Smooth muscle cell (in vitro differentiated cells): Measurements from ENCODE around the gene NR1I3. TPM values are rescaled to one million over a fixed set of nuclear protein-coding genes. Genes with fewer than 3 reads are reported as not detected.
A peak's percentile ranks its signal among the peaks of the same experiment; 100 is the strongest.

Source experiments
- DNase-seq: peaks from one replicate; lab custom pipeline; 2025; ENCODE audit not compliant: unreplicated experiment; lab: John Stamatoyannopoulos, UW
- H2AFZ ChIP-seq: fragments of 200-600 bp; sonication (generic); 2 replicates; pipeline ENCODE4 v1.6.0; 2016; ENCODE audit warnings: antibody characterized with exemption, low read depth, mild to moderate bottlenecking
- H3F3A ChIP-seq: fragments of 200-600 bp; sonication (generic); 2 replicates; pipeline ENCODE4 v1.6.0; 2017; ENCODE audit warnings: antibody characterized with exemption, low read depth
- H3K27ac ChIP-seq: fragments of 200-600 bp; sonication (generic); 2 replicates; pipeline ENCODE4 v1.5.1; 2016; ENCODE audit warnings: low read depth, mild to moderate bottlenecking
- H3K27me3 ChIP-seq: fragments of 200-600 bp; sonication (generic); 2 replicates; pipeline ENCODE4 v1.6.1; 2016; ENCODE audit warnings: low read depth, mild to moderate bottlenecking
- H3K36me3 ChIP-seq: fragments of 200-600 bp; sonication (generic); 2 replicates; pipeline ENCODE4 v1.5.1; 2016; ENCODE audit warnings: low read depth
- H3K4me1 ChIP-seq: fragments of 200-600 bp; sonication (generic); 2 replicates; pipeline ENCODE4 v1.5.1; 2016; ENCODE audit warnings: low read depth
- H3K4me2 ChIP-seq: fragments of 200-600 bp; sonication (generic); 2 replicates; pipeline ENCODE4 v1.6.0; 2016; ENCODE audit warnings: mild to moderate bottlenecking
- H3K4me3 ChIP-seq: fragments of 200-600 bp; sonication (generic); 2 replicates; pipeline ENCODE4 v1.5.1; 2016; ENCODE audit warnings: mild to moderate bottlenecking
- H3K79me2 ChIP-seq: fragments of 200-600 bp; sonication (generic); 2 replicates; pipeline ENCODE4 v1.6.0; 2016; ENCODE audit warnings: low read depth, mild to moderate bottlenecking
- H3K9ac ChIP-seq: fragments of 200-600 bp; sonication (generic); 2 replicates; pipeline ENCODE4 v1.6.0; 2016; ENCODE audit warnings: low read depth
- H3K9me3 ChIP-seq: fragments of 200-600 bp; sonication (generic); replicated peaks from 2 replicates; pipeline ENCODE4 v1.5.1; 2016; ENCODE audit warnings: low read depth
- H4K20me1 ChIP-seq: fragments of 200-600 bp; sonication (generic); 2 replicates; pipeline ENCODE4 v1.6.0; 2016; ENCODE audit warnings: low read depth
- WGBS: methylation state at CpG from one replicate; pipeline ENCODE4 v1.1.7; 2016; ENCODE audit warnings: low lambda C conversion rate; 5-methylcytosine and 5-hydroxymethylcytosine counted together
- polyA plus RNA-seq: library from polyadenylated mRNA; unstranded; fragments of >200 nt; fragmentation: Nextera tagmentation; extraction: Ambion mirVana; gene quantifications from 2 replicates; pipeline ENCODE4 v1.2.1, GENCODE V29; 2016
- total RNA-seq: library from RNA; depleted of rRNA; stranded (reverse); fragments of >200 nt; gene quantifications from 2 replicates; pipeline ENCODE4 v1.2.3, GENCODE V29; 2014
- TF ChIP-seq, protein P1 (sequence below): fragments of 200-600 bp; sonication (generic); IDR thresholded peaks from 2 replicates; pipeline ENCODE4 v1.5.1; 2017; ENCODE audit warnings: borderline replicate concordance, mild to moderate bottlenecking, antibody characterized with exemption; ENCODE audit not compliant: insufficient read depth, poor library complexity, severe bottlenecking

The NR1I3 gene
- total and polyA plus RNA-seq, 2 experiments from 2014 or later: 0.90 TPM; not detected in 1

DNA sequence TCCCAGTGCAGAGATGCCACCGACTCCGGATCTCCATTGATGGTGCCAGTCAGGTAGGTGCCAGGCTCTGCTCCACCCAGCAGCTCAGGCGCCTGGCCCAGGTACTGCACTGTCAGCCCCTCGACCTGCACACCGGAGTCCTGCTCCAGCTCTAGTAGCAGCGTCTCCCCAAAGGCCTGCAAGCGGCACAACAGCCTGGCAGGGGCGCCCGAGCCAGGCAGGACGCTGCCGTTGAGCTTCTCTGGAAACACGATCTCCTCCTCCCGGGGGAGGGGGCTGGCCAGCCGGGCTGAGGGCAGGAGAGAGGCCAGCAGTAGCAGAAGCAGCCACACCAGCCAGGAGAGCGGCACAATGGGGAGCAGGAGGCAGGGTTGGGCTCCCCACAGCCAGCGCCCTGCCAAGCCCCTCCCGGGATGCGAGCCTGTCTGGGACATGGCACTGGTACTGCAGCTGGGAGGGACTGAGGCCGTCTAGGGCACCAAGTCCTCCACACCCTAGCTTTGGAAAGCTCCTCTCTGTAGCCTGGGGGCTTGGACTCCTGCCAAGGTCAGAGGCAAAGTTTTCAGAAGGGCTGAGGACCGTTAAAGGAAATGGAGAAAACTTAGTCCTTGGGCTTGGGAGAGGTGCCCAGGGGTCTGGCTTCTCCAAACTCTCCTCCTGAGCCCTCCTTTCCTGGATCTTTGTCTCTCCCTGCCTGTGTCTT lies 39.7 kb downstream of the NR1I3 start:
- TF ChIP-seq, protein P1, sequence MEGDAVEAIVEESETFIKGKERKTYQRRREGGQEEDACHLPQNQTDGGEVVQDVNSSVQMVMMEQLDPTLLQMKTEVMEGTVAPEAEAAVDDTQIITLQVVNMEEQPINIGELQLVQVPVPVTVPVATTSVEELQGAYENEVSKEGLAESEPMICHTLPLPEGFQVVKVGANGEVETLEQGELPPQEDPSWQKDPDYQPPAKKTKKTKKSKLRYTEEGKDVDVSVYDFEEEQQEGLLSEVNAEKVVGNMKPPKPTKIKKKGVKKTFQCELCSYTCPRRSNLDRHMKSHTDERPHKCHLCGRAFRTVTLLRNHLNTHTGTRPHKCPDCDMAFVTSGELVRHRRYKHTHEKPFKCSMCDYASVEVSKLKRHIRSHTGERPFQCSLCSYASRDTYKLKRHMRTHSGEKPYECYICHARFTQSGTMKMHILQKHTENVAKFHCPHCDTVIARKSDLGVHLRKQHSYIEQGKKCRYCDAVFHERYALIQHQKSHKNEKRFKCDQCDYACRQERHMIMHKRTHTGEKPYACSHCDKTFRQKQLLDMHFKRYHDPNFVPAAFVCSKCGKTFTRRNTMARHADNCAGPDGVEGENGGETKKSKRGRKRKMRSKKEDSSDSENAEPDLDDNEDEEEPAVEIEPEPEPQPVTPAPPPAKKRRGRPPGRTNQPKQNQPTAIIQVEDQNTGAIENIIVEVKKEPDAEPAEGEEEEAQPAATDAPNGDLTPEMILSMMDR: no peak
- Histone ChIP-seq H4K20me1 (no peaks in the 10 kb centered on the region), H3K9me3 (no peaks in the 10 kb centered on the region), H3K27ac (peak overlapping the region; percentile 98), H3F3A (peaks cover 11% of the 10 kb centered on the region), H2AFZ (no peak overlapping the region), H3K9ac (peak overlapping the region; percentile 14), H3K36me3 (no peaks in the 10 kb centered on the region), H3K79me2 (peaks cover 17% of the 10 kb centered on the region), H3K4me2 (peak overlapping the region; percentile 87), H3K4me3 (peak overlapping the region; percentile 45), H3K27me3 (no peaks in the 10 kb centered on the region), H3K4me1 (peaks cover 54% of the 10 kb centered on the region)
- peak; percentile 60 for DNase-seq
- WGBS: 33% methylated on average over 20 of the region's 20 CpGs

DNA sequence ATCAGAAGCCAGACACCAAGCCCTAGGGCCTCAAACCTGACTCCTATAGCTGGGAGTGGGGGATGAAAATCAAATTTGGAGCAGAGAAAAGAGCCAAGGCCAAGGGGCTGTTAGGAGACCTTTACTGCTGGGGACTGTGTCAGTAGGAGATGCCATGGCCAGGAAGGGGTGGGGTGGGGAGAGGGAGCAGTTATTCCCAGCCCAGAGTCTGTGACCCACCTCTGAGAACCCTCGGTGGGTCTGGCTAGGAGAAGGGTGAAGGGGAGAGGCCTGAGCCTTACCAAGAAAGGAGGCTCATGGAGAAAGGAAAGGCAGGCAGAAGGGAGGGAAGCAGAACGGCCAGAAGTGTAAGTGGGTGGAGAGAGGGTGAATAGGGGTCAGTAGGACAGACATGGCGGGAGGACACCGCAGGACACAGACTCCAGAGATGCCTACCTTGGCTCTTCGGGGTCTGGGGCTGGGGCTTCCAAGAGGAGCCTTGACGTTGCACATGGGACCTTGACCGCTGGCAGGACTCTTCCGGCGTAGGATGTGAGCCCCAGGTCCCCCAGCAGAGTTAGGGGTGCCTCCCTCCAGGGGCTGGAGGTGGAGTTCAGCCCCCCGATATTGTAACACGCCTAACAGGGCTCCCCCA lies 40.3 kb downstream of the NR1I3 start:
- H3F3A ChIP-seq: peaks cover 11% of the 10 kb centered on the region
- 79% methylated on average over 11 of the region's 11 CpGs for WGBS
- H3K4me2 ChIP-seq: peak overlapping the region; percentile 87
- H4K20me1 ChIP-seq: no peaks in the 10 kb centered on the region
- H3K4me1 ChIP-seq: peaks cover 47% of the 10 kb centered on the region
- H3K36me3 ChIP-seq: no peaks in the 10 kb centered on the region
- H3K27ac ChIP-seq: peak overlapping the region; percentile 98
- no peaks in the 10 kb centered on the region for H3K9me3 ChIP-seq
- H3K4me3 ChIP-seq: peak overlapping the region; percentile 45
- peaks cover 10% of the 10 kb centered on the region for H3K79me2 ChIP-seq
- H2AFZ ChIP-seq: peak overlapping the region; percentile 90
- no peaks in the 10 kb centered on the region for H3K27me3 ChIP-seq
- peak overlapping the region; percentile 78 for H3K9ac ChIP-seq
- DNase-seq: no peak
- TF ChIP-seq, protein P1: no peak

DNA sequence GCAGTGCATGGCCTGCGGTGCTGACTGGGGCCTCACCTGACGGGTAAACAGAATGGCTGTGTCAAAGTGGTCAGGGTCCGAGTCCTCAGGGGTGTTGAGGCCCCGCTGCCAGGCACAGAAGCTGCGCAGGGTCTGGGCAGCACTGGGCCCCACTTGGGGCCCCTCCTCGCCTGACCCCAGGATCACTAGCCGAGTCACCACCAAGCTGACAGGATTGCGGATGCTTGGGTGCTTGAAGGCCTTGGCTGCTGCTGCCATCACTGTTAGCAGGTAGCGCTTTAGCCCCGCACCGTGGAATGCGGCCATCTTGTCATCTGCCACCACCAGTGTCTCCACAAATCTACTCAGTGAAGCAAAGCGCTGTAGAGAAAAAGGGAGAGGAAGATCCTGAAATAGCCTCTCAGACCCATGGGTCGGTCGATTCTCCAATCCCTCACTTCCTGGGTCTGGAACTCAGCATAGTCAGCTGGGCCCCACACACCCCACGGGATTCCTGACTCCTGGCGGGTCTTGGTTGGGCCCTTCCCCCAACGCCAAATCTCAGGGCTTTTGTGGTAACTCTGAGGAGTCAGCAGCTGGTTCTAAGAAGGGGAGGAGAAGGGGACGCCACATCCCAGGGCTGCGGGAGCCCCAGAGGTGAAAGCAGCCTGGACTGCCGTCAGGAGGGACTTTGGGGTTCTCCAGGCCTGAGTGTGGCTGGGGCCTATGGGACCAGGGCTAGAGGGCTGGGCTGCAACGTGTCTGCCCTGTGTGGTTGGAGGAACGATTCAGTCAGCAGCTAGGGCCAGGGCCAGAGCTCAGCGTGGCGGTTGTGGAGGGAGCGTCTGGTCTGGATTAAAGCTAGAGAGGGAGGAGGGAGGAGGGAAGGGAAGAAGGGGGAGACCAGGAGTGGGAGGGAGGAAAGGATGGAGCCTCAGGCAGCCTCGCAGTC lies 41.2 kb downstream of the NR1I3 start:
- peaks cover 11% of the 10 kb centered on the region for H3F3A ChIP-seq
- peak overlapping the region; percentile 98 for H3K27ac ChIP-seq
- peaks cover 47% of the 10 kb centered on the region for H3K4me1 ChIP-seq
- no peaks in the 10 kb centered on the region for H3K9me3 ChIP-seq
- peak overlapping the region; percentile 45 for H3K4me3 ChIP-seq
- peak; percentile 51 for DNase-seq
- H3K4me2 ChIP-seq: peak overlapping the region; percentile 87
- 52% methylated on average over 23 of the region's 27 CpGs for WGBS
- H2AFZ ChIP-seq: peak overlapping the region; percentile 90
- no peaks in the 10 kb centered on the region for H3K36me3 ChIP-seq
- H3K9ac ChIP-seq: peak overlapping the region; percentile 78
- TF ChIP-seq, protein P1: no peak
- no peaks in the 10 kb centered on the region for H3K27me3 ChIP-seq
- H4K20me1 ChIP-seq: no peaks in the 10 kb centered on the region
- H3K79me2 ChIP-seq: peaks cover 6% of the 10 kb centered on the region
